Endothelial cell of umbilical vein (primary cell): ENCODE measurements around the gene H1-8. TPM values are rescaled to one million over a fixed set of nuclear protein-coding genes. Genes with fewer than 3 reads are reported as not detected.
"Not testable (repeated sequence)": the region's sequence is repeated elsewhere in the genome, so short reads cannot be mapped to it uniquely, and the experiment has no call there.

Experiments used
- BruUV-seq: library from RNA; stranded (reverse); fragments of 400-500 nt; replicated peaks from 2 replicates; lab custom pipeline; 2021; lab: Mats Ljungman, UMichigan
- CTCF ChIA-PET: fragments of 300-600, 350-600 bp; sonication (Branson Sonifier 250); formaldehyde crosslinking; loops from one replicate; lab custom pipeline; 2021; ENCODE audit warnings: antibody characterized with exemption, inconsistent platforms; lab: Charles Lee
- POLR2A ChIA-PET: fragments of 300-600, 350-600 bp; sonication (Branson Sonifier 250); formaldehyde crosslinking; loops from one replicate; lab custom pipeline; 2021; ENCODE audit warnings: antibody characterized with exemption, inconsistent platforms; lab: Charles Lee
- DNase-seq: peaks from one replicate; pipeline ENCODE4 v3.0.0-alpha.2; 2011; ENCODE audit warnings: low read depth, low spot score
- FAIRE-seq: peaks from 2 replicates; lab custom pipeline; 2011; peaks lifted over from hg19 to GRCh38; lab: Jason Lieb, UNC
- H2AFZ ChIP-seq: 2 replicates; pipeline ENCODE4 v1.6.0; 2012; ENCODE audit warnings: low read depth, low read length, control low read depth, inconsistent platforms
- H3K27ac ChIP-seq: 2 replicates; pipeline ENCODE4 v1.5.1; 2011; ENCODE audit warnings: low read depth, mild to moderate bottlenecking, control low read depth, low read length, moderate library complexity; ENCODE audit not compliant: insufficient read depth
- H3K27me3 ChIP-seq, 2 experiments: 2 replicates each; pipeline versions ENCODE4 v1.6.0 to v1.6.1; 2011; ENCODE audit warnings: low read length in 2 of 2, mixed read lengths in 1 of 2; ENCODE audit not compliant: control insufficient read depth in 2 of 2, insufficient read depth in 2 of 2
- H3K36me3 ChIP-seq, 2 experiments: 2 replicates in 1 of 2; 3 replicates in 1 of 2; pipeline ENCODE4 v1.5.1; 2011; ENCODE audit warnings: low read length in 2 of 2, mild to moderate bottlenecking in 1 of 2, moderate library complexity in 1 of 2; ENCODE audit not compliant: control insufficient read depth in 2 of 2, insufficient read depth in 2 of 2; ENCODE audit errors: extremely low read depth in 1 of 2
- H3K4me1 ChIP-seq: 3 replicates; pipeline ENCODE4 v1.5.1; 2011; ENCODE audit warnings: mild to moderate bottlenecking, low read length; ENCODE audit not compliant: control insufficient read depth, insufficient read depth; ENCODE audit errors: extremely low read depth
- H3K4me2 ChIP-seq: 2 replicates; pipeline ENCODE4 v1.6.1; 2011; ENCODE audit warnings: low read length, control low read depth, mixed read lengths; ENCODE audit not compliant: insufficient read depth
- H3K4me3 ChIP-seq, 3 experiments: fragments of 200-600 bp in 1 of 3; sonication (generic), shearing (Covaris generic) in 1 of 3; replicated peaks in 1 of 3; 2 replicates each; pipeline ENCODE4 v1.5.1; 2011 to 2016; ENCODE audit warnings: control low read depth in 3 of 3, low read length in 3 of 3, mild to moderate bottlenecking in 2 of 3, inconsistent platforms in 1 of 3, low read depth in 1 of 3, moderate library complexity in 1 of 3; ENCODE audit not compliant: insufficient read depth in 1 of 3
- H3K79me2 ChIP-seq: 2 replicates; pipeline ENCODE4 v1.6.0; 2012; ENCODE audit warnings: low read length, inconsistent platforms; ENCODE audit not compliant: control insufficient read depth, insufficient read depth
- H3K9ac ChIP-seq: replicated peaks from 2 replicates; pipeline ENCODE3; 2011; ENCODE audit warnings: low read length, control low read depth; ENCODE audit not compliant: insufficient read depth; ENCODE audit errors: extremely low read depth
- H3K9me1 ChIP-seq: replicated peaks from 3 replicates; pipeline ENCODE4 v1.6.0; 2011; ENCODE audit warnings: mild to moderate bottlenecking, low read length; ENCODE audit not compliant: control insufficient read depth, insufficient read depth; ENCODE audit errors: extremely low read depth
- H3K9me3 ChIP-seq: replicated peaks from 2 replicates; pipeline ENCODE4 v1.5.1; 2012; ENCODE audit warnings: low read length, inconsistent platforms; ENCODE audit not compliant: control insufficient read depth, insufficient read depth
- H4K20me1 ChIP-seq: replicated peaks from 2 replicates; pipeline ENCODE3; 2011; ENCODE audit warnings: mild to moderate bottlenecking, low read length; ENCODE audit not compliant: control insufficient read depth, insufficient read depth; ENCODE audit errors: extremely low read depth
- EZH2 ChIP-seq: IDR thresholded peaks from 2 replicates; pipeline ENCODE4 v1.6.1; 2012; ENCODE audit warnings: borderline replicate concordance, low read depth, mild to moderate bottlenecking, moderate library complexity, low read length, inconsistent platforms; ENCODE audit not compliant: severe bottlenecking
- FOS ChIP-seq: IDR thresholded peaks from 2 replicates; pipeline ENCODE4 v1.6.1; 2011; ENCODE audit warnings: mild to moderate bottlenecking, low read length, moderate library complexity, borderline replicate concordance; ENCODE audit not compliant: insufficient read depth
- GATA2 ChIP-seq: IDR thresholded peaks from 2 replicates; pipeline ENCODE4 v1.7.0; 2011; ENCODE audit warnings: low read depth, mild to moderate bottlenecking, moderate library complexity, mixed read lengths, low read length; ENCODE audit not compliant: insufficient read length, insufficient read depth
- JUN ChIP-seq: IDR thresholded peaks from 2 replicates; pipeline ENCODE4 v1.6.1; 2011; ENCODE audit warnings: borderline replicate concordance, low read depth; ENCODE audit not compliant: insufficient read length, insufficient read depth
- MYC ChIP-seq: IDR thresholded peaks from one replicate; pipeline ENCODE4 v1.6.1; 2011; ENCODE audit warnings: mild to moderate bottlenecking, low read depth, low read length
- POLR2A ChIP-seq: IDR thresholded peaks from 2 replicates; pipeline ENCODE4 v1.6.1; 2012; ENCODE audit warnings: low read depth, mild to moderate bottlenecking, control low read depth, low read length
- POLR2AphosphoS5 ChIP-seq: IDR thresholded peaks from 2 replicates; pipeline ENCODE4 v1.6.1; 2012; ENCODE audit warnings: low read depth, mild to moderate bottlenecking, control low read depth, low read length, moderate library complexity; ENCODE audit not compliant: insufficient read depth
- dilution Hi-C: fragments of 300-500 bp; cut with MboI; formaldehyde crosslinking; loops from one replicate; pipeline ENCODE4 v1.15.0; 2019; ENCODE audit warnings: low sequenced_read_pairs; ENCODE audit not compliant: extremely low pct_ligation_motif_present
- intact Hi-C: fragments of 100-400 bp; cut with micrococcal nuclease; formaldehyde crosslinking; loops from one replicate; pipeline ENCODE4 v1.10.0; 2022
- polyA plus RNA-seq, 4 experiments: library from polyadenylated mRNA; depleted of rRNA in 3 of 4; stranded (reverse) in 3 of 4; unstranded in 1 of 4; fragments of >200 nt; gene quantifications; 2 replicates each; pipeline versions ENCODE4 v1.2.1 to v1.2.3, GENCODE V29; 2011 to 2012; ENCODE audit warnings: missing spikeins in 1 of 4
- total RNA-seq: library from RNA; stranded (reverse); gene quantifications from 2 replicates; pipeline ENCODE4 v1.2.3, GENCODE V29; 2021
- TF ChIP-seq, protein P1 (sequence below): IDR thresholded peaks from 2 replicates; pipeline ENCODE4 v1.6.1; 2011; ENCODE audit not compliant: insufficient read depth, insufficient read length
- TF ChIP-seq, protein P2 (sequence below), 2 donors: IDR thresholded peaks; 1 replicate in 1 of 2; 2 replicates in 1 of 2; pipeline ENCODE4 v1.5.1; 2011; ENCODE audit warnings: low read length in 2 of 2, mild to moderate bottlenecking in 2 of 2, moderate library complexity in 2 of 2, control low read depth in 1 of 2, inconsistent platforms in 1 of 2, low read depth in 1 of 2; ENCODE audit not compliant: insufficient read depth in 1 of 2; ENCODE audit errors: extremely low read depth in 1 of 2

H1-8 gene
- total and polyA plus RNA-seq, 2 donors (not counting 3 experiments of a cell fraction or from before 2014, with no cell fraction given) = not detected

DNA sequence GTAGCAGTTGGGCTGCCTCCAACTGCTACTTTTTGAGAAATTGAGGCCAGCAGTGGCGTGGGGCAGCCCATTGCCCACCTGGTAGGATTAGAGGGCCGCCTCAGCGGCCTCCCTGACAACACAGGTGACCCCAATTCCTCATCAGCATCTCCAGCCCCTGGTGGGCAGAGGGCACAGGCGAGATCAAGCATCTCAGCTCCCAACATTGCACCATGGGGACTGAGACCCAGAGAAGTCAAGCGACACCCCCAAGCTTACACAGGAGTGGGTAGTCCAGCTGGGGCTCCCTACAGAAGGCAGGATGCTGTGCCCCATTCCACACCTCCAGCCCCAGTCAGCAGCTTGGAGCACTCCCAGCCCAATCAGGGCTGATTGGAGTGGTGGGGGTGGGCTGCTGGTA, 228 bp upstream of the H1-8 start:
- dilution Hi-C loops = no loop called here
- no peak for DNase-seq
- Histone ChIP-seq H2AFZ (no peak overlapping the region), H4K20me1 (no peaks in the 10 kb centered on the region), H3K27ac (no peak overlapping the region), H3K4me2 (no peak overlapping the region), H3K36me3 (no peaks in the 10 kb centered on the region), H3K9me3 (no peaks in the 10 kb centered on the region), H3K4me3 (no peak overlapping the region), H3K9me1 (no peaks in the 10 kb centered on the region), H3K4me1 (no peaks in the 10 kb centered on the region), H3K79me2 (no peaks in the 10 kb centered on the region), H3K9ac (no peak overlapping the region), H3K27me3 (no peaks in the 10 kb centered on the region)
- ChIA-PET CTCF (interaction anchor here (1.7 to 2.0 kb wide), 2 partner anchors 8 to 53 kb away, joined by 4 to 8 read pairs; no protein-coding TSS in a partner anchor), POLR2A (no interaction called here)
- no TSS peak for BruUV-seq
- FAIRE-seq = no peak
- TF ChIP-seq EZH2 (no peak), MYC (no peak)
- TF ChIP-seq, protein P1, sequence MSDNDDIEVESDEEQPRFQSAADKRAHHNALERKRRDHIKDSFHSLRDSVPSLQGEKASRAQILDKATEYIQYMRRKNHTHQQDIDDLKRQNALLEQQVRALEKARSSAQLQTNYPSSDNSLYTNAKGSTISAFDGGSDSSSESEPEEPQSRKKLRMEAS = no peak
- intact Hi-C loops = no loop called here

DNA sequence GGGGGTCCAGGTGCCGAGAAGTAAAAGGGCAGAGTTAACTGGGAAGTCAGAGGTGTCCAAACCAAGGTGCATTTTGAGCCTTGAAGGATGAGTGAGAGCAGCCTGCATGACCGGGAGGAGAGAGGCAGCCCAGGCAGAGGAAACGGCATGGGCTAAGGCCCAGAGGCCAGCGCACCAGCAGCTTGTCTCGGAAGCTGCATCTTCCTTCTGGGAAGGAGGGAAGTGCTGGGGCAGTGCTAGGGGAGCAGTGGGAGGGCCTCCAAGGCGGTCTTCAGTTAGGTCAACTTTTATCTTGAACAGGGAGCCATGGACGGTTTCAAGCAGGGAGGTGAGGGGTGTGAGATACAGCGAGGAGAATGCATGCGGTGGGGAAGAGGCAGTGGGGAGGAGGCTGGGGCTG, 1.0 kb downstream of the H1-8 start:
- Histone ChIP-seq H3K9me1 (no peaks in the 10 kb centered on the region), H3K9me3 (no peaks in the 10 kb centered on the region), H3K36me3 (no peaks in the 10 kb centered on the region), H4K20me1 (no peaks in the 10 kb centered on the region), H3K4me3 (no peak overlapping the region), H3K27me3 (no peaks in the 10 kb centered on the region), H3K4me1 (no peaks in the 10 kb centered on the region), H3K4me2 (no peak overlapping the region), H3K79me2 (no peaks in the 10 kb centered on the region), H3K27ac (no peak overlapping the region), H3K9ac (no peak overlapping the region), H2AFZ (no peak overlapping the region)
- BruUV-seq = no TSS peak
- FAIRE-seq = no peak
- CTCF ChIA-PET = interaction anchor here (0.8 to 2.0 kb wide), 4 partner anchors 9 to 161 kb away, joined by 3 to 8 read pairs (median 3); no protein-coding TSS in a partner anchor
- TF ChIP-seq POLR2AphosphoS5 (no peak), EZH2 (no peak), MYC (no peak), POLR2A (no peak), JUN (no peak), FOS (no peak), GATA2 (no peak)
- TF ChIP-seq, protein P2, sequence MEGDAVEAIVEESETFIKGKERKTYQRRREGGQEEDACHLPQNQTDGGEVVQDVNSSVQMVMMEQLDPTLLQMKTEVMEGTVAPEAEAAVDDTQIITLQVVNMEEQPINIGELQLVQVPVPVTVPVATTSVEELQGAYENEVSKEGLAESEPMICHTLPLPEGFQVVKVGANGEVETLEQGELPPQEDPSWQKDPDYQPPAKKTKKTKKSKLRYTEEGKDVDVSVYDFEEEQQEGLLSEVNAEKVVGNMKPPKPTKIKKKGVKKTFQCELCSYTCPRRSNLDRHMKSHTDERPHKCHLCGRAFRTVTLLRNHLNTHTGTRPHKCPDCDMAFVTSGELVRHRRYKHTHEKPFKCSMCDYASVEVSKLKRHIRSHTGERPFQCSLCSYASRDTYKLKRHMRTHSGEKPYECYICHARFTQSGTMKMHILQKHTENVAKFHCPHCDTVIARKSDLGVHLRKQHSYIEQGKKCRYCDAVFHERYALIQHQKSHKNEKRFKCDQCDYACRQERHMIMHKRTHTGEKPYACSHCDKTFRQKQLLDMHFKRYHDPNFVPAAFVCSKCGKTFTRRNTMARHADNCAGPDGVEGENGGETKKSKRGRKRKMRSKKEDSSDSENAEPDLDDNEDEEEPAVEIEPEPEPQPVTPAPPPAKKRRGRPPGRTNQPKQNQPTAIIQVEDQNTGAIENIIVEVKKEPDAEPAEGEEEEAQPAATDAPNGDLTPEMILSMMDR (IDR thresholded peaks at IDR 0.05; ENCODE audit: extremely low read depth in 1 of 2, insufficient read depth in 1 of 2, low read depth in 1 of 2, low read length in 2 of 2) = no peak
- TF ChIP-seq, protein P1 = no peak
- dilution Hi-C loops = no loop called here
- POLR2A ChIA-PET = no interaction called here
- intact Hi-C loops = no loop called here
- DNase-seq = no peak

DNA sequence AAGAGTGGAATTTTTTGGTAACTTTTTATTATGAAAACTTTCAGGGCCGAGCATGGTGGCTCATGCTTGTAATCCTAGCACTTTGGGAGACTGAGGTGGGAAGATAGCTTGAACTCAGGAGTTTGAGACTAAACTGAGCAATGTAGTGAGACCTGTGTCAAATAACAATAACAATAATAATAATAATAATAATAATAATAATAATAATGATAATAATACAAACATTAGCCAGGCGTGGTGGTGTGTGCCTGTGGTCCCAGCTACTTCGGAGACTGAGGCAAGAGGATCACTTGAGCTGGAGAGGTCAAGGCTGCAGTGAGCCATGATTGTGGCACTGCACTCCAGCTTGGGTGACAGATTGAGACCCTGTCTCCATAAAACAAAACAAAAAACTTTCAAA, 3.0 kb downstream of the H1-8 start:
- H3K4me3 ChIP-seq, H3K9me1 ChIP-seq, H2AFZ ChIP-seq, H3K4me2 ChIP-seq, H3K4me1 ChIP-seq, H4K20me1 ChIP-seq, H3K9me3 ChIP-seq, CTCF ChIA-PET, BruUV-seq, DNase-seq, H3K36me3 ChIP-seq, dilution Hi-C loops, H3K79me2 ChIP-seq, H3K9ac ChIP-seq, POLR2A ChIA-PET, H3K27ac ChIP-seq, H3K27me3 ChIP-seq, FAIRE-seq, intact Hi-C loops: not testable (repeated sequence)
